GM21786 (cell line): ENCODE data around the gene TSHZ2.
"Not testable (repeated sequence)": the region's sequence is repeated elsewhere in the genome, so short reads cannot be mapped to it uniquely, and the experiment has no call there.

Experiments used
- ATAC-seq: cut with Tn5 transposase; IDR thresholded peaks from one replicate; pipeline ENCODE4 v1.9.1; 2021; ENCODE audit not compliant: unreplicated experiment

The TSHZ2 gene

DNA sequence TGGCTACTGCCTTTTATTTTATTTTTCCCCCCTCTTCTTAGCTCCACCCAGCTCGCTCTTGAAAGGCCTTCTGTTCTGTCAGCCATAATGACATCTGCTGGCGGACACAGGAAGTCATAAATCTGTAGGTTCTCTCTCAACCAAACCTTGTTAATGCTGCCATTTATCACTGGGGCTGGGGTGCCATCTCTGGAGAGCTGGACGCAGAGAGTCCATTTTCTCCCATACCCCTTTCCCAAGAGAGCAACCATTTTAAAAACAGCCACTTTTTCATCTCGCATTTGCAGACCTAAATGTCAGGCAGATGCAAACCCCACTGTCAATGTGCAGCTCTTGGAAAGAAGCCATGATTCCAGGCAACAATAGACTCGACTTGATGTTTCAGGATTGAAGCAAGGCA, 13.0 kb upstream of the TSHZ2 start:
- ATAC-seq: no peak

DNA sequence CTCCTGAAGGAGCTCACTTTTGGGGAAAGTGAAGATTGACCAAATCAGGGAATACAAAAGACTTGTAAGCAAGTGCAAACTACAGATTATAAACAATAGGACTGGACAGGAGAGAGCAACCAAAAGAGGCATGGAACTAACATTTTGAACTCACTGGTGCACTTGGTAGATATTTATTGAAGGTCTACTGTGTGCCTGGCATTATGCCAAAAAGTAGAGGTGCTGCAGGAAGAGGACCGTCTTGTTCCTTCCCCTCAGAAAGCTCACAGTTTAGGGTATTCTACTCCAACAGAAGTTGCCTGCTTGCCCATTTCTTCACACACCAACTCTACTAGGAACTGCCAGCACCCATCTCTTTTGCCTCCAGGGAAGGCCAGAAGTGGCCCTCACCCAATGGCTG, 10.0 kb upstream of the TSHZ2 start:
- no peak for ATAC-seq

DNA sequence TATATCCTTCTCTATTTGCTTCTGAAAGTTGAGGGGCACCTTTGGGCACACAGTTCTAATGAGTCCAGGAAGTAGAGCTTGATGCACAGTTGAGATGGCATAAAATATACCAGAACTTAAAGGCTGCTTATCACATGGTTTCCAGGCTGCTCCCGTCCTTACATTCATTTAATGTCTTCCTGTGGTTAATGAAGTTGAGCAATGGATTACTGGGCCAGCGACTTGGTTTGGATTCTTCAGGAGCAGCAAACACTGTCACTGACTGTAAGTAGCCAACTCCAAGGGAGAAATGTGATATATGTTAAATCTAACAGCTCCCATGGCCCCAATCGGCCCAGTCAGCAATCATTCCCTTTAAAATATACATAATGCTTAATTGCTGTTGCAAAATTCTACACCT, 9.0 kb upstream of the TSHZ2 start:
- no peak for ATAC-seq

DNA sequence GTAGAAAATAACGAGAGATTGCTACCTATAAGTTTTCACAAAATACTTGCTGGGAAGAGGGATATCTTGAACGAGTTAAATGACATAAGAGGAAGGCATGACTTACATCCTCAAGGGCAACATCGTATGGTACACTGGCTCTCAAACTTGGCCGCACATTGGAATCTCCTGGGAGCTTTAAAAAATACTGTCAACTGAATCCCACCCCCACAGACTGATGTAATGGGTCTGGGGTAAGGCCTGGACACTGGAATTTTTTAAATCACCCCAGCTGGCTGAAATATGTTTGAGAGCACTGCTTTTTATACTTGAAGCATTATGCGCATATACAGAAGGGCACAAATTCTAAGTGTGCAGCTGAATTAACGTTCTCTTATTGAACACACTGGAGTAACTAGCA, 8.0 kb upstream of the TSHZ2 start:
- no peak for ATAC-seq

DNA sequence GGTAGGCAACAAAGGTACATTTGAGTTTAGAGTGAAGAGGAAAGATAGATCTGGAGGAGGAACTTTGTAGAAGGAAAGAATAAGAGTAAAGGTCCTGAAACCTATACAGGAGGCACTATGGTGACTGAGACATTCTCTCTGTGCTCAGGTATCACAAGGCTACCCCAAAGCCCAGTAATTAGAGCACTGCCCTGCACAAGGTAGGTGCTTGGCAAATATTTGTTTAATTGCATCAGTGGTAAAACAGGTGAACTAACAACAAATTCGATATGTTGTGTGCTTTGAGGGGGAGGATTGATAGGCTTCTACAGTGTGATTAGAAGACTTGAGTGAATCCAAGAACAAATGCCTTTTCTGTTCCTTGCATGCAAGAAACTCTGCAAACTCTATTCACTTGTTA, 6.8 kb upstream of the TSHZ2 start:
- no peak for ATAC-seq

DNA sequence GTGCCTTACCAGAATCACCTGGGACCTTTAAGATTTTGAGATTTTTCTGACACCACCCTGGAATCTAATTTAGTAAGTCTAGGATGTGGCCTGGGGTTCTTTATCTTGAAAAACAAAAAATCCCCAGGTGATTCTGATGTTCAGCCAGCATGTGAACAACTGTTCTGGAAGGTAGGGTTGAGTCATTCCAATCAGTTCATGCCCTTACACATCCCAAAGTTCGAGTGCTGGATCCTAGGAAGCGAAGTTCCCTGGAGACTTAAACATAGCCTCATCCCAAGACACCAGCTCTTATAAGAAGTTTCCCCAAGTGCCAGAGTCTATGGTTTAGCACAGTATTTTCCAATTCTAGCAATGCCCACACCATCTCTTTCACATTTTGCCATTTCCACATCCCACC, 6.3 kb upstream of the TSHZ2 start:
- ATAC-seq: no peak

DNA sequence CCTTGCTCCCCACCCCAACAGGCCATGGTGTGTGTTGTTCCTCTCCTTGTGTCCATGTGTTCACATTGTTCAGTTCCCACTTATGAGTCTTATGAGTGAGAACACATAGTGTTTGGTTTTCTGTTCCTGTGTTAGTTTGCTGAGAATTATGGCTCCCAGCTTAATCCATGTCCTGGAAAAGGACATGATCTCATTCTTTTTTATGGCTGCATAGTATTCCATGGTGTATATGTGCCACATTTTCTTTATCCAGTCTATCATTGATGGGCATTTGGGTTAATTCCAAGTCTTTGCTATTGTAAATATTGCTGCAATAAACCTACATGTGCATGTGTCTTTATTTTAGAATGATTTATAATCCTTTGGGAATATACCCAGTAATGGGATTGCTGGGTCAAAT, 5.6 kb upstream of the TSHZ2 start:
- ATAC-seq: not testable (repeated sequence)

DNA sequence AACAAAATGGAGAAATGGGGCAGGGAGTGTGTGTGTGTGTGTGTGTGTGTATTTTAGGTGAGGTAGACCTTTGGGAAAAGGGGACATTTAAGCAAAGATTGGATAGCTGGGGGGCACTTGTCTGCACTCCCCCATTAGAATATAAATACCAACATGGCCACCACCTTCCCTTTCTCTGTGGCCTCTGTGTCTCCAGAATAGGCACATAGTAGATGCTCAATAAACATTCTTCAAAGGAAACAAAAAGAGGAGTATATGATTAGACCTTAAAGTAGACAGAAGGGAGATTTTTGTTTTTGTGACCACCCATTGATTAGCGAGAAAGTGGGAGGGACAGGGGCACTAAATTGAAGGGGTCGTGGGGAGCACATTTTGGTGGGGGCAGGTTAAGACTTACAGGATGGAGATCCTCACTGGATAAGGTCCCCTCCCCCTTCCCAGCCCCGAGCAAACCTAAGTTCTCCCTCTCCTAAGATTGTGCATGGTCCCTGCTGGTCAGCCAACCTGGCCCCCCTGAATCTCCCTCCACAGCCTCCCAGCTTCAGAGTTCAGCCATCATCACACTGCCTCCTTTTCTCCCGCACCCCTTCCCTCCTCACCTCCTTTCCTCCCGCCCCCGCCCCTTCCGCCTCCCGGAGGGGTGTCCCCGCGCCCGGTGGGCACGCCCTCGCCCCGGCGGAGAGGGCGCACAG, 514 bp upstream of the TSHZ2 start:
- ATAC-seq: no peak

DNA sequence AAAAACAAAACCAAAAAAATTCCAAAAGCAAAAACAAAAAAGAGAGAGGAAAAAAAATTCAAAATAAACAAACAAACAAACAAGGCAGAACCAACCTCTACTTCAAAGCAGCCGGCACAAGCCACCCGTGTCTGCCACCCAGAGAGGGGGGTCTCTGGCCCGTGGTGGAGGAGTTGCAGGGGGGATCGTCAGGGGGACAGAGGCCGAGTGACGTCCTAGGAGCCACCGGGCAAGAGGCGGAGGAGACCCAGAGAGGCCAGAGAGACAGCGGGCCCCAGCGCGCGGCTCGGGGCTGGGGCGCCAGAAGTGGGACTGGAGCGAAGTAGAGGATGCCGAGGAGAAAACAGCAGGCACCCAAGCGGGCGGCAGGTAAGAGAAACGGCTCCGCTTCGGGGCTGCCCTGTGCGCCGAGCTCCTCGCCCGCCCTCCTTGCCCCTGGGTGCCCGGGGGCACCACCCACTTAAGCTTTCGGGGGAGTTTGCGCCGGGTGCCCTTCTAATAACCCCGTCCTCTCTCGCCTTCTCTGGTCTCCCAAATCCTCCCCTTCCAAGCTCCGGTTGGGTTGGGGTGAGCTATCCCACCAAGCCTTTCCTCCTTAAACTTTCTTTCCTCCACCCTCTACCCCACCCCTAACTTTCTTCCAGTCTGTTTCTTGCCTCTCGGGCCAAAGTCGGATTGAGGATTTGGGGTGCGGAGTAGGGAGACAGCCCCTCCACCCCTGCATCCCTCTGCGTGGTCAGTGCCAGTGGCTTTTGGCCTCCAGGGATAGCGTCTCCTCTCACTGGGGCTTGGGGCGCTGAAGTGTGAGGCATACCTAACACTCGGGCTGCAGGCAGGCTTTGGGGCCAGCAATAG, 1.0 kb downstream of the TSHZ2 start:
- ATAC-seq: no peak

DNA sequence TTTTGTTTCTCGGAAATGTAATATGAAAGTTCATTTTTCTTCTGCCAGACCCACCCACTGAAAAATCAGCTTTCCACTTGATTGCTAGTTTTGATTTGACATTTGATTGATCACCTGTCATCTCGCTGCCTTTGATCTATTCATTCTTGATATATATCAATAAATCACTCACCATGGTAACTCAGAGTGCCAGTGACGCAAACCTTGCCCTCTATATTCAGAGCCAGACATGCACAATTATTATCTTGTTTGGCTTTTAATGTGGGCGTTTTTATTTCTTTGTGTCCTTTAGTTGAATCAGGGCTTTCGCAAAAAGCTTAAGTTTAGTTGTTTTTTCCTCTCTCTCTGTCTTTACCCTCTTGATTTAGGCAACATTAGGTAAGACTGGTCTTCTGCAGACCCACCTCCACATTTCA, 2.0 kb downstream of the TSHZ2 start:
- no peak for ATAC-seq

DNA sequence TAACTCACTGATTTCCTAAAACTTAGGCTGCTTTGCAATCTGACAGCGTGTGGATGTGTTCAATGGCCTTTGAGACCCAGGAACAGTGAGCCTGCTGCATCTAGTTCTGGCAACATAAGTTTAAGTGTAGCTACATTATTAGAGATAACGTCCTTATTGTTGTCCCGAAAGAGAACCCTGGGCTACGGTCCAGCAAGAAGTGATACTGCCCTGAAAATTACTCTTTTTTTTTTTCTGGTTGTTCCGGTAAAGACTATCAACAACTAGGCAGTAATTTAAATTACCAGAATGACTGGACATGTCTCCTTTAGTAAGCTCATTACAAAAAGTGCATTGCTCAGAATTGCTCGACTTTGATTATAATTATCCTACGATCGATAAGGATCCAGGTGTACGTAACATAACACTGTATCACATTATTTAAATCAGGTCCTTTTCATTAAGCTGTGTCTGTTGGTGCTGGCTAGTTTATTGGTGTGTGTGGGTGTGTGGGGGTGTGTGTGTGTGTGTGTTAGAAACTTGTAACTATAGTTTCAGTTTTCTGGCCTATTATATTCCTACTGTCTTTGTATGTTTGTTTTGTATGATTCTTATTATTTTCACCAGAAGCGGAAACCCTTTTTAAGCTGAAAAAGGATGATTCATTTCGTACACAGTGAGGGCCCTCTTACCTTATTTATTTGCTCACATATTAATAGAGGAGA, 3.0 kb downstream of the TSHZ2 start:
- ATAC-seq: no peak

DNA sequence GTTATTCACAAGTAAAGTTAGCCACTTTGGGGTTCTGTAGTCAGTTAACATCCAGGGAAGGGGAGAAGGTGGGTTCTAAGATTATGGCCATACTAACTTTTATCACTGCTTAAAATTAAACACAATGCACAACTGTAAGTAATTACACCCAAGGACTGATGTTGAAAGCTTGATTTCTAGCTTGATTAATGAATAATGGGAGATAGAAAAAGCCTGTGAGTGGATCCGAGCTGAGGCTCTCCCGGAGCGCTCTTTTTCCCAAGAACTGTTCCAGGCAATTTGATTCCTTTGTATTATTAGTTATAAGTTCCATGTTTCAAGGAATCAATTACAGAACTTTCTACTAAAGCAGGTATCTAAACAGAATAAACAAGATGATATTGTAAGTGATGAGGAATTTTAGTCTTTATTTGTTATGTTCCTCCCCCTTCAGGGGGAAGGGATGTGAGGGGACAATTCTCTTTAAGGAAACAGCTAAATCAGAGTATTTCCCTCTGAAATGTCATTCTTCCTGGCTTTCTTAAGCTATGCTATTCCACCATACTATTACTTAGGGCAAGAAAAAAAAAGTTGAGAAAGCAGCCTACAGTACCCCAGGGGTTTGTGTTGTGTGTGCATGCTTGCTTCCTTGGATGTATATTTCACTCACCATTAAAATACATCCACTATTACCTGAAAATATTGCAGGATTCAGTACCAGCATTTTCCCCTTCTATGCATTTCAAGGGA, 3.8 kb downstream of the TSHZ2 start:
- no peak for ATAC-seq

DNA sequence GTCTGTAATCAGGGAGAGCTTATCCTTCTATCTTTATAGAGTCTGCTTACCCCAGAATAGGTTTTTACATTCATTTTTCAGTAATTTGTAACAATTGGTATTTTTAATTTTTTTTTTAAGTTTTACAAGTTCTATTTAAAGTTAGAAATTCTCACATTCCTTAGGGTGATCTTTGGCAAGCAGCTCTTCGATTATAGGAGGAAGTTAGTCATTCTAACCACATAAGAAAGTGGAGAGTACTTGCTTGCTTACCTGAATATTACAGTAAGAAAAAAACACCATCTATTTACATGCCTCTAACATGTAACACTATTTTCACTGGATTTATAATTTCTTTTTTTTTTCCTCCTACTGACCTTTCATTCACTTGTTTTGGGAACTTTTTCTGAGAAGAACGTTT, 6.7 kb downstream of the TSHZ2 start:
- no peak for ATAC-seq

DNA sequence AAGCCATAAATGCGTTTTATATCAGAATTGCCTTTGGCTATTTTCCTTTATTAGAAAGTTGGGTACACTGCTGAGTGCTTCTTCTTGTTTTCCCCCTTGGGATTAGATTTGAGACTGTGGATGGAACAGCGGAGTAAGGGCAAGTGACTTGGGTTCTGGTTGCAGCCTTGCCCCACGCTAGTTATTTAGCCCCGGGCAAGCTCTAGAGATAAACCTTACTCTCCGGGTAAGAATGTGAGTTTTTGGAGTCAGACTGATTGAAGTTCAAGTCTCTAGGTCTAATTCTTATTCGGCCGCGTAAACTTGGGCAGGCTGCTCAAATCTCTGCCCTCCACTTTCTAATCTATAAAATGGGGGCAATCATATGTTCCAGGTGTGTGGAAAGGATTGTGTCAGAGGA, 8.9 kb downstream of the TSHZ2 start:
- ATAC-seq: no peak

DNA sequence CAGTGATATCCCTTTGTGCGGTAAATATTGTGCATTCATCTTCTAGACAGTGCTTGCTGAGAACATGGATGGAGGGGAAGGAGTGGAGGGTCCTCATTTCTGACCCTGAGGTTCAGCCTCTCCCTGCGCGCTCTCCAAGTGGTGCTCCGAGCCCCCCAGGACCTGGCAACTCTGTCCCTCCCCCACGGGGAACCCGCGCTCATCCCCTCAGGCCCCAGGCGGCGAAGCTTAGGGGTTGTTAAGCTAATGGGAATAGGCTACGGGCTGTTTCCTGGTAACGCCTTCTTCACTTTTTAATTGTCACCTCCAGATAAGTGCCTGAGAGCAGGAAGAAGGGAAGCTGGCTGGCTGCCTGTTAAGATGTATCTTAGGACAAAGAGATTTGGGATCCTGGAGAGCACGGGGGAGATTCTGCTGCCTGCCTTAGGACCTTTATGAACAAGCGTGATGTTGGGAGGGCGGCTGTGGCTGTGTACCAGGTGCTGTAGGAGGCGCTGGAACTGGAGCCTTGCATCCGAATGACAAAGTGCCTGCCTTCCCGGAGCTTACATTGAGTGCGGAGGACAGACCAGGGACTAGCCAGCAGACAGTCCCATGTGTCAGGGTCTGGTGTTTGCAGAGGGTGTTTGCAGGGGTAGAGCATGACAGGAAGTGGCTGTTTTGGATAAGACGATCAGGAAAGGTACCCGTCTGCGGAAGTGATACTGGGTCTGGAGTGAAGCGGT, 11.7 kb downstream of the TSHZ2 start:
- ATAC-seq: no peak

DNA sequence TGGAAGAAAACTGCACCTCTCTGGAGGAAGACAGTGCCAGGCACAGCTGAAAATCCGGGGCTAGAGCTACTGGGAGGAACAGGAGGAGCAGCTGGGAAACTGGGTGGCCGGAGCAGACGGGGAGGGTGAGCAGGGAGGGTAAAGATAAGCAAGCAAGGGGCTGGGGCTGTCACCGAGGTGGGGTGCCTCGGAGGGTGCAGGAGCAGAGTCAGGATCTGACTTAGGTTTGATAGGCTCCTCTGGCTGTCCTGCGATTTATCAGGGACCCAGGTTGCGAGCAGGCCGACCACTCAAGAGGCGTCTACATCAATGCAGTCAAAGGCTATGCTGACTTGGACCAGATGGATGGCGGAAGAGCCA, 12.3 kb downstream of the TSHZ2 start:
- ATAC-seq: no peak

DNA sequence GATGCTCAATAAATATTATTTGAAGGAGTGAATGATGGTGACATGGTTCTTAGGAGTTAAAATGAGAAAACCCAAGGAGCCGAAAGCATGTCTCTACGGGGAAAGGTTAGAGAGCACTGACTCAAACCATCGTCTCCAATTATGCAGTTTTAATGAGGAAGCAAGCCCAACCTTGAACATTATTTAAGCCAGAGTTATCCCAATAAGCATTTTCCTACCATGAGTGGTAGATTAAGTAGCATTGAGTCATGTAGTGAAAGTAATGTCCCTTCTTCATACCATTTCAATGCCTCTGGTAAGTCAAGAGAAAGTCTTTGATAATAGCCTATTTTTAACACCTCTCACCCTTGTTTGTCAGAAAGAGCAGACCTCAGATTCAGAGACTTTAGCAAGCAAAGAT, 13.5 kb downstream of the TSHZ2 start:
- ATAC-seq: no peak

DNA sequence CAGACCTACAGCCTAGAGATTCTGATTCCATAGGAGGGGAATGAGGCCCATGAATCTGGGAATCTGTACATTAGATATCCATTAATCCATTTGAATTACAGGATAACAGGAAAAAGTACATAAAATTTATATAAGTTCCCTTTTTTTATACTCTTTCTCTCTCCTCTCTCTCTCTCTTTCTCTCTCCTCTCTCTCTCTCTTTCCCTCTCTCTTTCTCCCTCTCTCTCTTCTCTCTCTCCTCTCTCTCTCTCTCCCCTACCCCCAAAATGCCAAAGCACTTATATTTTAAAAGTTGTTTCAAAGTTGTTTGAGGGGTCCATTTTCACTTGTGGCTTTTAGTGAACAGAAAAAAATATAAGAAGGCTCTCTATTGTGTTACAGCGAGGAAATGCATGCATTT, 15.1 kb downstream of the TSHZ2 start:
- ATAC-seq: no peak

DNA sequence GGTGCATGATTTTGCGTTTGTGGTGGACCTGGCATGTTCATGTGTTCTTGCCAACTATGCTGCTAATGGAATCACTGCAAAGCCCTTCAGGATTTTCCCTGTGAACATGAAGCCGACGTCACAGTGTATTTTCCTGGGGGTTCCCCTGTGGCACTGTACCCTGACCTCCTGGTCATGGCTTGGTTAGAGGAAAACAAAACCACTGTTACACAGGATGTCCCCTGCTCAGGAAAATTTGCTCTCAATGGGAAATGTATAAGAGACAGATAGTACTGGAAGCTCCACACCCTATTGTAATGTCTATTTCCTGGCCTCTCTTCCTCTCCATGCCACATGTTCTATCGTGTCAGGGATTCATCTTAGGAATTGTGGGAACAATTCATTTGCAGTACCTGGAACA, 19.7 kb downstream of the TSHZ2 start:
- no peak for ATAC-seq

DNA sequence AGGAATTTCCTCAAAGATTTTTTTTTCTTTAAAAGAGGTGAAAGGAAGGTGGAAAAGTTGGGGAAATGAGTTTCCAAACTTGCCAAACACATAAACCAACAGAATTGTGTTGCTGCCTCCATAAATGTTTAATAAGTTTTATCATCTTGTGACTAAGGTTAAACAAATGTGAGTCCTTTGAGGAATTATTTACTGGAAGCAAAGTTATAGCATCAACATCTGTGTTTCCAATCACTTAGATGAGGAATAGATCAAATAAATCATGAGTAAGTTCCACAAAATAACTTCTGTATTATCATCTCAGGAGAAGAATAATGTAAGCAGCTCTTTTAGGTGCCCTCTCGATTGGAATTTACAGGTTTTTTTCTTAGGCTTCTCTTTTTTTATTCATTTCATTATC, 20.5 kb downstream of the TSHZ2 start:
- no peak for ATAC-seq

DNA sequence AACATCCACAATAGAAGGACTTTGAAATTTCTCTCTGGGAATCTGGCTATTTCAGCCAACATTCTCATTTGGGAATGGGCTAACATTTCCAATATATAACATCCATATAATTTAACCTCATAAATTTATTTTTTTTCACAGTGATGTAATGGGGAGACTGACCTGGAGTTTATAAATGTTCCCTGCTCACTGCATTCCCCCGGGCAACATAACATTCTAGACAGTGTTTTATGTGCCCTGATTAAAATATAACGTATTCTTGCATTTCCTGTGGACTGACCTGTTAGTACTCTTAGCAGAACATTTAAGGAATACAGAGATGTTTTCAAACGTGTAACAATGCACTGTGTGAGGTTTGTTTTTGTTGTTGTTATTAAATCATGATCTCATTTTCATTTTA, 20.9 kb downstream of the TSHZ2 start:
- no peak for ATAC-seq
